Glutamatergic neuron (in vitro differentiated cells): ENCODE data around the gene CPB2. TPM values are rescaled to one million over a fixed set of nuclear protein-coding genes. Genes with fewer than 3 reads are reported as not detected.
A peak's percentile ranks its signal among the peaks of the same experiment; 100 is the strongest.

Source experiments
- DNase-seq: peaks from one replicate; pipeline ENCODE4 v3.0.0; 2022
- H3K27ac Mint-ChIP-seq: one replicate; pipeline ENCODE4 v1.8.0; 2020; ENCODE audit warnings: mild to moderate bottlenecking, mixed read lengths, inconsistent platforms; ENCODE audit not compliant: unreplicated experiment
- H3K27me3 Mint-ChIP-seq: one replicate; pipeline ENCODE4 v1.8.0; 2020; ENCODE audit warnings: mild to moderate bottlenecking, moderate library complexity, mixed read lengths, inconsistent platforms; ENCODE audit not compliant: unreplicated experiment
- H3K36me3 Mint-ChIP-seq: one replicate; pipeline ENCODE4 v1.8.0; 2020; ENCODE audit warnings: mild to moderate bottlenecking, mixed read lengths, inconsistent platforms; ENCODE audit not compliant: unreplicated experiment
- H3K4me1 Mint-ChIP-seq: one replicate; pipeline ENCODE4 v1.8.0; 2020; ENCODE audit warnings: mild to moderate bottlenecking, low read depth, mixed read lengths, inconsistent platforms; ENCODE audit not compliant: unreplicated experiment
- H3K4me3 Mint-ChIP-seq: one replicate; pipeline ENCODE4 v1.8.0; 2020; ENCODE audit warnings: mild to moderate bottlenecking, mixed read lengths, inconsistent platforms; ENCODE audit not compliant: unreplicated experiment
- H3K9me3 Mint-ChIP-seq: one replicate; pipeline ENCODE4 v1.8.0; 2020; ENCODE audit warnings: mild to moderate bottlenecking, moderate library complexity, mixed read lengths, inconsistent platforms; ENCODE audit not compliant: unreplicated experiment
- CTCF ChIP-seq: fragments of 200-600 bp; sonication (generic); IDR thresholded peaks from one replicate; pipeline ENCODE4 v1.5.0; 2021; ENCODE audit not compliant: partially characterized antibody, unreplicated experiment
- total RNA-seq: library from RNA; stranded (reverse); fragmentation: NEBNext Ultra II Directional; extraction: Animal tissue kit (Norgen Biotek cat#: 25700); gene quantifications from one replicate; pipeline ENCODE4 v1.2.1, GENCODE V29; 2021; ENCODE audit not compliant: unreplicated experiment

The CPB2 gene
- total RNA-seq, 1 donor from 2014 or later = not detected

DNA sequence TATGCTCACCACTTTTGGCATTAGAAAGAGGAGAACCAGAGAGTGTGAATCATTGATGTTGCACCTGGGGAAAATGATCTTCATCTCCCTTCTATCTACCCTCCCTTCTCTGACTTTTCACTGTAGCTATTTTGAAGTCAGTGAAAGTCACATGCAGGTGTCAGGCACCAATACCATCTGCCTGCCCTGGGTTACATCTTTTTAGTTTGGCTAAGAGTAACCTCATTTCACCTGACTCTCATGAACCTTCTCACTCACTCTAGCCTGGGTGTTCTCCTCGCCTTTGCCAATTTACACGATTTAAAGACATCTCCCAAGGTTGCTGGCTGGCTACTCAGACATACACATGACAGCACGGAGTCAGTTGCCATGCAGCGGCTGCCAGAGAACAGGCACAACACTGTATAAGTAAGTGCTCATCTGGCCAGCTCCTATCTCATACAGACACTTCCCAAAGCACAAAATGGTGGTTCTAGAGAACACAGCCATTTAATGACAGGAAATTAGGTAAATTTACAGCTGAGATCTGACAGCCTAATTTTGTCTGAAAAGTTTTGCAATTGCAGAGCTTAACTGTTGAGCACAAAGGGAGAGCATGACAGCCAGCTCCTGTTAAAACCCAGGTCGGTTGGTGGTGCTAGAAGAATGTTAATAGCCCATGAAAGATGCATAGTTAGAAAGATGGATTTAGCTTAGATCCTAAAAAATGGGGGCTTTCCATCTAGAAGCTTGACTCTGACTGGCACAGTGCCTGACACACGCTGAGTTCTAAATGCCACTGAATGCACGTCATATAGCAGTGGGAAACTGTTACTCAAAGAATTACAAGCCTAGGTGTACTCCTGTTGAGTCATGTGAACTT lies 44.7 kb upstream of the CPB2 start:
- peaks cover 8% of the 10 kb centered on the region for H3K4me1 Mint-ChIP-seq
- no peaks in the 10 kb centered on the region for H3K27me3 Mint-ChIP-seq
- no peaks in the 10 kb centered on the region for H3K36me3 Mint-ChIP-seq
- no peak for TF ChIP-seq CTCF
- H3K9me3 Mint-ChIP-seq = no peaks in the 10 kb centered on the region
- no peak for DNase-seq
- no peak overlapping the region for H3K27ac Mint-ChIP-seq
- H3K4me3 Mint-ChIP-seq = no peak overlapping the region

- Mint-ChIP-seq H3K4me1 (peaks cover 8% of the 10 kb centered on the region), H3K27me3 (no peaks in the 10 kb centered on the region), H3K9me3 (no peaks in the 10 kb centered on the region), H3K4me3 (no peak overlapping the region), H3K27ac (no peak overlapping the region), H3K36me3 (no peaks in the 10 kb centered on the region)
- peak; percentile 51 for DNase-seq
- no peak for TF ChIP-seq CTCF
Measured at GRCh38 chr13:46146898-46147297, 42.1 kb upstream of the CPB2 start.

GRCh38 chr13:46145950-46146349 lies 41.1 kb upstream of the CPB2 start:
- Mint-ChIP-seq H3K27me3 (no peaks in the 10 kb centered on the region), H3K4me1 (peaks cover 8% of the 10 kb centered on the region), H3K9me3 (no peaks in the 10 kb centered on the region), H3K4me3 (no peak overlapping the region), H3K36me3 (no peaks in the 10 kb centered on the region), H3K27ac (no peak overlapping the region)
- TF ChIP-seq CTCF = no peak
- DNase-seq = no peak

- H3K9me3 Mint-ChIP-seq = no peaks in the 10 kb centered on the region
- no peak for TF ChIP-seq CTCF
- no peaks in the 10 kb centered on the region for H3K27me3 Mint-ChIP-seq
- no peak overlapping the region for H3K4me3 Mint-ChIP-seq
- no peaks in the 10 kb centered on the region for H3K36me3 Mint-ChIP-seq
- H3K27ac Mint-ChIP-seq = no peak overlapping the region
- H3K4me1 Mint-ChIP-seq = peaks cover 8% of the 10 kb centered on the region
- DNase-seq = no peak
Measured at GRCh38 chr13:46145135-46145534, 40.3 kb upstream of the CPB2 start.

DNA sequence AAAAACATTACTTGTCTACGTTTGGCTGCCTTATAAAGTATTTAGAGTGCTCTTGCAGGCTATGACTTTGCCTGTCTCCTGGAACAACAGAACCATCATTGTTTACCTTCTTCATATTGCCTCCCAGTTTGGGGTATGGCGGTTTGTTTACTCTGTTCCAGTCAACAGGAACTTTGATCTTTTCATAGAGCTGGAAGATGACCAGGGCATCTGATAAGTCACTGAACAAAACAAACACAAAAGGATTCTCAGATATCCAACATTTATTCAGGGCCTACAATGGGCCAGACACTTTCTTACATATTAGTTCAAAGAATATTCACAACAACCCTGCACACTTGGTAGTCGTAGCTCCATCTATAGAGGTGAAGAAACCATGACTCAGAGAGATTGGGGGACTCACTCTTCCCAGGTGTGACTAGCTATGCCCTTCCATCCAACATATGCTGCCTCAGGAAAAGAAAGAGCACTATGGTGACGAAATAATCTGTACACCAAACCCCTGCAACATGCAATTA lies 38.4 kb upstream of the CPB2 start:
- DNase-seq = no peak

More for the DNA sequence above, 38.4 kb upstream of the CPB2 start:
- H3K27me3 Mint-ChIP-seq = no peaks in the 10 kb centered on the region
- no peak overlapping the region for H3K4me3 Mint-ChIP-seq
- H3K4me1 Mint-ChIP-seq = peaks cover 7% of the 10 kb centered on the region
- H3K9me3 Mint-ChIP-seq = no peaks in the 10 kb centered on the region
- no peak for TF ChIP-seq CTCF
- no peak overlapping the region for H3K27ac Mint-ChIP-seq
- no peaks in the 10 kb centered on the region for H3K36me3 Mint-ChIP-seq
